ENCODE measurements around the gene HSPA14. TPM values are rescaled to one million over a fixed set of nuclear protein-coding genes. Genes with fewer than 3 reads are reported as not detected.
"Not testable (repeated sequence)": the region's sequence is repeated elsewhere in the genome, so short reads cannot be mapped to it uniquely, and the experiment has no call there.

HSPA14 gene, protein sequence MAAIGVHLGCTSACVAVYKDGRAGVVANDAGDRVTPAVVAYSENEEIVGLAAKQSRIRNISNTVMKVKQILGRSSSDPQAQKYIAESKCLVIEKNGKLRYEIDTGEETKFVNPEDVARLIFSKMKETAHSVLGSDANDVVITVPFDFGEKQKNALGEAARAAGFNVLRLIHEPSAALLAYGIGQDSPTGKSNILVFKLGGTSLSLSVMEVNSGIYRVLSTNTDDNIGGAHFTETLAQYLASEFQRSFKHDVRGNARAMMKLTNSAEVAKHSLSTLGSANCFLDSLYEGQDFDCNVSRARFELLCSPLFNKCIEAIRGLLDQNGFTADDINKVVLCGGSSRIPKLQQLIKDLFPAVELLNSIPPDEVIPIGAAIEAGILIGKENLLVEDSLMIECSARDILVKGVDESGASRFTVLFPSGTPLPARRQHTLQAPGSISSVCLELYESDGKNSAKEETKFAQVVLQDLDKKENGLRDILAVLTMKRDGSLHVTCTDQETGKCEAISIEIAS
- 19.1 and 20.6 TPM in 2 replicates for total RNA-seq (2014; rRNA removed; shearing (Covaris generic))
- 23.6 and 33.1 TPM in 2 replicates for polyA plus RNA-seq (2014; cell fraction: nucleus; rRNA removed)

DNA sequence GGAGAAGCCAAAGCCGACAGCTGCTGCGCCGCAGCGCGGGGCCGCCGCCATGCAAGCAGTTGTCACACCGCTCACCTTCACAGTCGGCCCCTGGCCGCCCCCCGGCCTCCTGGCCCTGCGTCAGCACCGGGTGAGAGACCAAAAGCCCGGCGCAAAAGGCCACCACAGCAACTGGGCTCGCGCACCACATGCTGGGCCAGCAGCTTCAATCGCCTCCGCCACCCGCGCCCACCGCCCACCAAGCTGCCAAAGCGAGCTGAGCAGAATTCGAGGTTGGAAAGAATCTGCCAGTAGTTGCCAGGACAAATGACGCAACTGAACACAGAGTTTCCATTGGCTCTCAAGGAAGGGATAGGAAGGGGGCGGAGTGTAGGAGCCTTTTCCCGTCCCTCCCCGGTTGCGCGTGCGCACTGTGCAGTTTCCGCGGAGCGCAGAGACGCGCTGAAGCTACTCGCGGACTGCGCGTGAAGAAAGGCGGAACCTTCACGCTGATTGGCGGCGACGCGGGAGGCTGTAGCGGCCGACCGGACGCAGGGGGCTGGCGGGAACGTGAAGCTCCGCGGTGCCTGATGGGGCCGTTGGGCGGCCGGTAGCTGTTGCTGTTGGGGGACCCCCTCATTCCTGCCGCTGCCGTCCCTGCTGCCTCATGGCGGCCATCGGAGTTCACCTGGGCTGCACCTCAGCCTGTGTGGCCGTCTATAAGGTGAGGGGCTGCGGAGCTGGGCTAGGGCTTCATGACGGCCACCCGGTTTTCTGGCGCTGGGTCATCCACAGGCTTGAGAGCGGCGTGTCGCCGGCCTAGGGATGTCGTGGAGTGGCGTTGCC, at the start of gene HSPA14, which contains the start of the genes CDNF and MSANTD7:
TSS of gene HSPA14 (plus strand) at position 550 of the 825 bp plus-strand sequence. CDS start at position 647, 97 bp downstream.
TSS of gene CDNF (minus strand) at position 281 of the 825 bp plus-strand sequence. CDS start at position 190, 91 bp downstream.
TSS of gene MSANTD7 (plus strand) at position 550 of the 825 bp plus-strand sequence. CDS start 3,979 bp downstream, outside the sequence.
- DNase-seq (ENCODE audit: extremely low read depth, low read depth), result peak; percentile 97

DNA sequence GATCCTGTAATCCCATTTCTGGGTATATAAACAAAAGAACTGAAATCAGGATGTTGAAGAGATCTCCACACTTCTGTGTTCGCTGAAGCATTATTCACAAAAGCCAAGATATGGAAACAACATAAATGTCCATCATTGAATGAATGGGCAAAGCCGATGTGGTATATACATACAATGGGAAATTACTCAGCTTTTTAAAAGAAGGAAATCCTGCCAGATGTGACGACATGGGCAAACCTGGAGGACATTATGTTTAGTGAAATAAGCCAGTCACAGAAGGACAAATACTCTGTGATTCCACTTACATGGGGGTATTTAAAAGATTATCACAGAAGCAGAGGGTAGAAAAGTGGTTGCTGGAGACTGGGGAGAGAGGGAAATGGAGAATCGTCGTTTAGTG, 39.5 kb upstream of the HSPA14 start:
- no peak for DNase-seq (ENCODE audit: extremely low read depth, low read depth)

DNA sequence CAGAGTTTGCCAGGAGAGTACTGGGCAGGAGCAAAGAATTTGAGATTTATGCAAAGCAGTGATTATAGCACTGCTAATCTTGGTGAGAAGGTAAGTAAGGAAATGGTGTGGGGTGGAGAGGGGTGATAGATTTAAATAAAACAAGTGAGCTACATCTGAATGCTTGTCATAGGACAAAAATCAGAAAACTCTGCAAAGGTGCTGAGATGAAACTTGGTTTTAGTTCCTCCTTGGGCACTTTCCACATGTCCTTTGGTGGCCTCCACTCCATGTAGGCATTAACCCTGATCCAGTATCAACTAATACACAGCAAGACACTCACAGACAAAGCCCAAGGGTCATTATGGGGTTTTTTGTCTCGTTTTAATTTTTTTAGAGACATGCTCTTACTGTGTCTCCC, 37.7 kb upstream of the HSPA14 start:
- no peak for DNase-seq (ENCODE audit: extremely low read depth, low read depth)

DNA sequence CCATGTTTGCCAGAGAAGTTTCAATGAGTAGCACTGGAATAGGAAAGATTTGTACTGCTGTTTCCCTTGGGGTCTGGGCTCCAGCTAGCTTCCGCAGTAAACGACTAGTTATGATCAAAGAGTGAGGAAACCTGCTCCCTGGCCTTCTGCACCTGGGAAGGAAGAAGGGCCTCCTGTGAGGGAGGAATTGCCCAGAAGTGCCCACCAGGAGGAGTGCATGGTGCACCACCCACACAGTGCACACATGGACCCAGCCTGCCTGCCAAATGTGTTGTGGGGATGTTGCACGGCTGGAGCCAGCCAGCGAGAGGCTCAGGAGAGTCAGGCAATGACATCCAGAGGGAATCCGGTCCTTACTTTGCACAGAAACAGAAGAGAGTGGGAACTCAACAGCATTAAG, 36.4 kb upstream of the HSPA14 start:
- DNase-seq (ENCODE audit: extremely low read depth, low read depth), result no peak

DNA sequence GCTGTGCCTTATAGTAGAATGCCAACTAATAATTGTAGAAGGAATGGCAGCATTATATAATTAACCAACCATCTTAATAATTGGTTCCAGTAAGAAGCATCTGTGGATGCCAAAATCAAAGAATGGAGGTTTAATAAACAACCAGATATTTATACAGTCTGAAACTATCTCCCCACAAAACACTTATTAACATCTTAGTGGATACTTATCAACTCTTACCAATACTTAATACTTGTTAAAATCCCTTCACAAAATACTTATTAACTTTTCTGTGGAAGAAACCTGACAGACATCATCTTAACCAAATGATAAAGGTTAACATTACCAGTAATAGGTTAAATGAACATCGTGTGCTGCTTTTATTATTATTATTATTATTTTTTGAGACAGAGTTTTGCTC, 34.3 kb upstream of the HSPA14 start:
- DNase-seq (ENCODE audit: extremely low read depth, low read depth), result no peak

DNA sequence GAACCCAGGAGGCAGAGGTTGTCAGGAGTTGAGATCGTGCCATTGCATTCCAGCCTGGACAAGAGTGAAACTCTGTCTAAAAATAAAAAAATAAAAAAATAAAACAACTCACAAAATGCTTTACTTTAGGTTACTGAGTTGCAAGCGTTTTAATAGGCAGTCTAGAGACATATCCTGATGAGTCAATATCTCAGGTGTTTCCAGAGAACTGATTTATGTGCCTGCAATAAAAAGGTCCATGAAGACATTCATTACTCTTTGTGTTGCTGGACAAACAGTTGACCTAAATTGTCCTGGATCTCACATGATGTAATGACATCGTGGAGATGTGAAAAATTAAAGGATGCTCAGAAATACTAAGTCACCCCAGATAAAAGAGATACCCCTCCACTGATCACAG, 31.8 kb upstream of the HSPA14 start:
- no peak for DNase-seq (ENCODE audit: extremely low read depth, low read depth)

DNA sequence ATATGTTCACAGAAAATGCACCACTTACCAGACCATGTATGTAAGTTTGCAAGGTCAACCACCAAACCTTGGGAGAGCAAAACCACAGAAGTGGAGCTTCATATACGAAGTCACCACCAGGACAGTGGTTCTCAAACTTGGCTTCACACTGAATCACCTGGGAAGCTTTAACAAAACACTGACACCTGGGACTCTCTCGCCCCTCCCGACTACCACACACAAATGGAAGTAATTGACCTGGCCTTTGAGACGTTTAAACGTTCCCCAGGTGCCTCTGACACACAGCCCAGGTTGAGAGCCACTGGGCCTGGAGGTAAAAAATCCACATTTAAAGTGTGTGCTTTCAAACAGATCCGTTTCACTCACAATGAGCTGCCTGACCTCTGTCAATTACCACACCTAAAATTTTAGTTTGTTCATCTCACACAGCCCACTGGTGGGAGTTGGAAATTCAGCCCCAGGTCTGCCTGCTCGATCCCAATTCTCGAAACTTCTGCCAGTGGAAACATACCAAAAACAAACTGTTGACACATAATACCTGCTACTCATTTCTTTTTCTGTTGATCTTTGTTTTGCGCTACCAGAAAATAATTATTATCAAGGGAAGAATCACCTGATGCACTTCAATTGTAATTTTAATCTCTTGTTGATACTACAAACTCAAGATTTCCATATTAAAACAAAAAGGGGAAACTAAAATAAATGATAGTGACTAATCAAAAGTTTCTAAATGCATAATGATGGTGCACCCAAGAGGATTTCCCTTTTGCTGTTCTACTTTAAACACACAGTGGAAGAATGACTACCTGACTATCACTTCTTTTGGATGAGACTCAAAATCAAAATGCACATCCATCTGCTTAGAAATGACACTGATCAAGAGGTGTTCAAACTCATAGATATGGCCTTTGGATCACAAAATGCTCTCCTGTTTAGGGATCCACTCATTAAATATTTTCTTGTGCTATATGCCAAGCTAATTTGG, 26.8 kb upstream of the HSPA14 start:
- DNase-seq (ENCODE audit: extremely low read depth, low read depth), result no peak

DNA sequence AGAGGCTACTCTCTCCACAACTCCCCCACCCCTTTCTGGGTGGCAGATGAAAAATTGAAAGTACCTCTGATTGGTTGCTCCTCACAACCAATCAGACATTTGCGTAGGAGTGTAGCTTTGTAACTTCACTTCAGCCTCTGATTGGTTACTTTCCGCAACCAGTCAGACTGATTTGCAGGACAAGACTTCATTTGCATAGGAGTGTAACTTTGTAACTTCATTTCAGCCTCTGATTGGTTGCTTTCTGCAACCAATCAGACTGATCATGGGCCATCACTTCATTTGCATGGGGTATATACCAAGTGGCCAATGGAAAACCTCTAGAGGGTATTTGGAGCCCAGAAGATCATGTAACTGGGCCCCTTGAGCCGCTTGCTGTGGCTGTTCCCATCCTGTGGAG, 25.8 kb upstream of the HSPA14 start:
- DNase-seq (ENCODE audit: extremely low read depth, low read depth), result no peak

DNA sequence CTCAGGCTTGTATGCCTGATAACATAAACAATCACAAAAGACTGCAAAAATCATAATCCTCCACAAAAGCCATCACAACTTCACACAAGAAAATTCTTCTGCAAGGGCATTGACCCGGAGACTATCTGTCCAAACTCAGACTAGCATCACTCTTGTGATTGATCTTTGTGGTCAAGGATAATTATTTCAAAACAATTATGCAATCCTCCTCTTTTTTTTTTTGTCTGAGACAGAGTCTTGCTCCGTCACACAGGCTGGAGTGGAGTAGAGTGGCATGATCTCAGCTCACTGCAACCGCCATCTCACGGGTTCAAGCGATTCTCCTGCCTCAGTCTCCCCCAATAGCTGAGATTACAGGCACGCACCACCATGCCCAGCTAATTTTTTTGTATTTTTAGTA, 22.4 kb upstream of the HSPA14 start:
- DNase-seq (ENCODE audit: extremely low read depth, low read depth), result no peak

DNA sequence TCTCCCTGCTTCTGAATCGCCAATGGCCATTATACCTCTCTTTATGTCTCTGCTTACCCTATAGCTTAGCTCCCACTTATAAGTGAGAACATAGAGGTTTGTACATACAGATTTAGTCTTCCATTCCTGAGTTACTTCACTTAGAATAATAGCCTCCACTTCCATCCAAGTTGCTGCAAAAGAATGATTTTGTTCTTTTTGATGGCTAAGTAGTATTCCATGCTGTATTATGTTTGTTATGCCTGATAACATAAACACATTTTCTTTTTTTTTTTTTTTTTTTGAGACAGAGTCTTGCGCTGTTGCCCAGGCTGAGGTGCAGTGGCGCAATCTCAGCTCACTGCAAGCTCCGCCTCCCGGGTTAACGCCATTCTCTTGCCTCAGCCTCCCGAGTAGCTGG, 21.4 kb upstream of the HSPA14 start:
- not testable (repeated sequence) for DNase-seq (ENCODE audit: extremely low read depth, low read depth)

DNA sequence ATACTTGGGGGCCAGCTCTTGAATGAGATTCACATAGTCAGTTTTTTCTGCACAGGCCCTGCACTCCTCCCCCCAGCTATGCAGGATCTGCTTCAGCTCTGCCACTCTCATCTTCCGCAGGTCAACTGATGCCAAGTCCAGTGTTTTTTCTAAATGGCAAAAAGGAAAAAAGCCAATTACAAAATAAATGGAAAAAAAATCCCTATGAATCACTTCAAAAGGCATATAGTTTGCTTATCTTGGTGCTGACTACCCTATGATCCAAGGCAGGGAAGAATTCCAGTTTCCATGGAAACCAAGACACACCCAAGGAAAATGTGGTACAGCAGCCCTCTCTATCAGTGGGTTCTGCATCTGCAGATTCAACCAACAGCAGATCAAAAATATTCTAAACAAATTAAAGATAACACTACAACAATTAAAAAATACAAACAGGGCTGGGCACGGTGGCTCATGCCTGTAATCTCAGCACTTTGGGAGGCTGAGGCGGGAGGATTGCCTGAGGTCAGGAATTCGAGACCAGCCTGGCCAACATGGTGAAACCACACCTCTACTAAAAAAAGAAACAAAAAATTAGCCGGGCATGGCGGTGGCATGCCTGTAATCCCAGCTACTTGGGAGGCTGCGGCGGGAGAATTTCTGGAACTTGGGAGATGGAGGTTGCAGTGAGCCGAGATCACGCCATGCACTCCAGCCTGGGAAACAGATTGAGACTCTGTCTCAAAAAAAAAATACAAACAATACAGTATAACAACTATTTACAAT, 17.9 kb upstream of the HSPA14 start:
- peak; percentile 29 for DNase-seq (ENCODE audit: extremely low read depth, low read depth)

DNA sequence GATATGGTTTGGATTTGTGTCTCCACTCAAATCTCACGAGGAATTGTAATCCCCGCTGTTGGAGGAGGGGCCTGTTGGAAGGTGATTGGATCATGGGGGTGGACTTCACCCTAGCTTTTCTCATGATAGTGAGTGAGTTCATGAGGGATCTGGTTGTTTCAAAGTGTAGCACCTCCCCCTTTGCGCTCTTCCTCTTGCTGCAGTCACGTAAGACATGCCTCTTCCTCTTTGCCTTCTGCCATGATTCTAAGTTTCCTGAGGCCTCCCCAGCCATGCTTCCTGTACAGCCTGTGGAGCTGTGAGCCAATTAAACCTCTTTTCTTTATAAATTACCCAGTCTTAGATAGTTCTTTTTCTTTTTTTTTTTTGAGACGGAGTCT, 17.3 kb upstream of the HSPA14 start:
- no peak for DNase-seq (ENCODE audit: extremely low read depth, low read depth)

DNA sequence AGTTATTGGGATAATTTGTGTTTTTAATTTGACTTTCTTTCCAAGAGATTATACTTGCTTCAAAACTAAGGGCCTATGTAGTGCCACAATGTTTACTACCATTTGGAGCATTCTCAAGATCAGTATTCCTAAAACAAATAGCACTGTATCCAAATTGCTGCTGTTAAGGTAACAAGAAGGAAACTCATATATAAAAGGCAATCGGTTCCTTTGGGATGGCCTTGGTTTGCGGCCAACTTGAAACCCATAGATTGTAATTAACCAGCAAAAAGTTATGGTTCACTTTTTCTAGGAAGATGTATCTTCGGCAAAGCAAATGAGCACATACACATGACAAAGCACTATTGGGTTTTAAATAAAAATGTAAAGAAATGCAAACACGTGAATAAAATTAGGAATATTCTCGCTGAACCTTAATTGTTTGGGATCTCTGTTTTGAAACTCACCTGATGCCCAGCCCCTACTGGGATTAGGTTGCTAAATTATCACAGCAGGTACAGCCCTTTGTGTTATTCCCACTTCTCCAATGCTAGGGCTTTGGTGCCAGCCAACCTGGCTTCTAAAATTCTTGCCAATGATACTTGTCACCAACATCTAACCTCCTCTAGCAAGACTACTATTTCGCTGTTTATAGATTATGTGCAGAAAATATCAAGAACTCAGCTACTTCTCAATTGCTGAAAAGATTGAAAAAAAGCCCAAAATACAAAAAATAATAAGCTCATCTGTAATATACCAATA, 16.3 kb upstream of the HSPA14 start:
- no peak for DNase-seq (ENCODE audit: extremely low read depth, low read depth)

DNA sequence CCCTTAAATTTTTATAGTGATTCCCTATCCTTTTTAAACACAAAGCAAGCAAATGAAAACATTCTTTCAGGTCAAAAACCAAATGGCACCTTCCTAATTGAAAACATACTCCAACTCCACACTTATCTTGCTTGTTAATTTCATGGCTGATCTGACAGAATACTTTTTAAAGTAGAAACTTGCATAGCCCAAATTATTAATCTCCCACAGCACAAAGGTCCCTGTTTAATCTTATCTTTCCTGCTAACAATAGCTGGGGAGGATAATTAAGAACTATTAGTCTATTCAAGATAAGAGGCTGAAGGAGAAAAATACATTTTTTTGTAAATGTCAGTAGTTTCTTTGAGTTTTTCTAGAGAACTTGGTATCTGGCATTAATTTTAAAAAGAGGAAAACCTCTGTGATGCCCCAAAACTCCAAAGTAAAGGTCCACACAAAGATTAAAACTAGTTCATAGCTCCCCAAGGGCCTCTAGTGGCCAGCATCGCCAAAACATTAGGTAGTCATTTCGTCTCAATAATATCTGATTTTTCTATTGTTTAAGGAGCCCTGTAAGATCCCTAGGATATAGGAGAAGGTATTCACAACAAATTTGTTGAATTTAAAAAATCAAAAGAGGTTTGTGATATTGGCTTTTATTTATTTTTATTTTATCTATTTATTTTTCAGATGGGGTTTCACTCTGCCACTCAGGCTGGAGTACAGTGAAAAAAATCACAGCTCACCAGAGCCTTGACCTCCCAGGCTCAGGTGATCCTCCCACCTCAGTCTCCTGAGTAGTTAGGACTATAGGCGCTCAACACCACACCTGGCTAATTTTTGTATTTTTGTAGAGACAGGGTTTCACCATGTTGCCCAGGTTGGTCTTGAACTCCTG, 15.0 kb upstream of the HSPA14 start:
- peak; percentile 53 for DNase-seq (ENCODE audit: extremely low read depth, low read depth)

DNA sequence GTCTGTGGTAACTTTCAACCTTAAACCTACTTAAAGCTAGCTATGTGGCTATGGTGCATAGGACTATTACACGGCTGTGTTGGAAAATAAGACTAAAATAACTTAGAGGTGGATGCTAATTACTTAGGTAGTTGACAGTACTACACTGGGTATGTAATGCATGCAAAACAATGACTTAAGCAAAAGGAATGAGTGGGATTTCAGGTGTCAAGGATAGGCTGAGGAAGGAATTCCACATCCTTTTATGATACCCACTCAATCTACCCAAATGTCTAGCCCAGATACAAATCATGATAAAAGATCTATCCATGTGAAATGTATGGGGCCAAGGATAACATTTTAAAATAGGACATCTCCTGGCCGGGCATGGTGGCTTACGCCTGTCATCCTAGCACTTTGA, 14.1 kb upstream of the HSPA14 start:
- no peak for DNase-seq (ENCODE audit: extremely low read depth, low read depth)

DNA sequence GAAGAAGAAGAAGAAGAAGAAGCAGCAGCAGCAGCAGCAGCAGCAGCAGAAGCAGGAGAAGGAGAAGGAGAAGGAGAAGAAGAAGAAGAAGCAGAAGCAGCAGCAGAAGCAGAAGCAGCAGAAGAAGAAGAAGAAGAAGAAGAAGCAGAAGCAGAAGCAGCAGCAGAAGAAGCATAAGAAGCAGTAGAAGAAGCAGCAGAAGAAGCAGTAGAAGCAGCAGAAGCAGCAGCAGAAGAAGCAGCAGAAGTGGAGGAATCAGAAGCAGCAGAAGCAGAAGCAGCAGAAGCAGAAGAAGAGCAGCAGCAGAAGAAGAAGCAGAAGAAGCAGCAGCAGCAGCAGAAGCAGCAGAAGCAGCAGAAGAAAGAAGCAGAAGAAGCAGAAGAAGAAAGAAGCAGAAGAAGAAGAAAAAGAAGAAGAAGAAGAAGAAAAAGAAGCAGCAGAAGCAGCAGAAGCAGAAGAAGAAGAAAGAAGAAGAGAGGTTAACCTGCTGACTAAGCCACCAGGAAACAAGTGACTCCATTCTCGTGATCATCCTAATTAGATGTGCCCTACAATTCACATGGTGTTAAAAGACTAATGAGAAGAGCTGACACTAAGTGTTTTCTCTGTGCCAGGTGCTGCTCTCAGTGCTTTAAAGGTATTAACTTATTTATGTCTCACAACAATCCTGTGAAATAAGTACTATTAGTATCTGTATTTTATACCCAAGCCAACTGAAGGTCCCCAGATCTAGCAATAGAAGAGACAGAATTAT, 11.9 kb upstream of the HSPA14 start:
- no peak for DNase-seq (ENCODE audit: extremely low read depth, low read depth)

DNA sequence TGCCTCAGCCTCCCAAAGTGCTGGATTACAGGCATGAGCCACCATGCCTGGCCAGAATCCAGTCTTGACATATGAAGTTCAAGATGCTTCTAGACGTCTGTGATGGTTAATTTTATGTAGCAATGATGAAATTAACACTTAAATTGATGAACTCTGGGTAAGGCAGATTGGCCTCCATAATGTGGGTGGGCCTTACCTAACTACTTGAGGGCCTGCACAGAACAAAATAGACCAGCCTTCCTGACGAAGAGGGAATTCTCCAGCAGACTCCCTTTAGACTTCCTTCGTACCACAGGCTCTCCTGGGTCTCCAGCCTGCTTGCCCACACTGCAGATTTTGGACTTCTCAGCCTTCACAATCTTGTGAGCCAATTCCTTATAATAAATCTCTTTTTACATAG, 5.0 kb upstream of the HSPA14 start:
- no peak for DNase-seq (ENCODE audit: extremely low read depth, low read depth)

Measured in NCI-H460 (cell line).